Gastrocnemius medialis (tissue), 4 donors: Measurements from ENCODE around the gene GLYR1.
"Not testable (repeated sequence)": the region's sequence is repeated elsewhere in the genome, so short reads cannot be mapped to it uniquely, and the experiment has no call there.

Source experiments
- CTCF ChIP-seq, 5 experiments: fragments of 450-650 bp in 3 of 5; fragments of 200-600 bp in 2 of 5; sonication (generic) in 2 of 5; IDR thresholded peaks in 4 of 5; conservative IDR thresholded peaks in 1 of 5; 1 replicate in 4 of 5; 2 replicates in 1 of 5; pipeline ENCODE4 v1.5.1; 2016 to 2019; ENCODE audit warnings: antibody characterized with exemption in 5 of 5, mild to moderate bottlenecking in 3 of 5, moderate library complexity in 3 of 5
- POLR2A ChIP-seq, 2 donors: fragments of 450-650 bp; IDR thresholded peaks; one replicate each; pipeline ENCODE4 v1.6.1; 2017; ENCODE audit warnings: antibody characterized with exemption in 2 of 2, mild to moderate bottlenecking in 2 of 2, moderate library complexity in 2 of 2

- TF ChIP-seq CTCF (IDR thresholded peaks at IDR 0.05 in 4 of 5, conservative IDR thresholded peaks at IDR 0.05 in 1 of 5); POLR2A (IDR thresholded peaks at IDR 0.05): not testable (repeated sequence)
These were observed 49.7 kb upstream of the GLYR1 start for GRCh38 chr16:4896761-4897160.
